ENCODE results near the gene MKS1. TPM values are rescaled to one million over a fixed set of nuclear protein-coding genes. Genes with fewer than 3 reads are reported as not detected.

MKS1 gene
- total RNA-seq, 2 experiments from 2014 or later = 4.6 to 6.4 TPM

GRCh38 chr17:58202859-58203258, 16.2 kb downstream of the MKS1 start:
- H3K9me3 ChIP-seq (ENCODE audit: control insufficient read depth in 1 of 2, insufficient read depth in 1 of 2, low read length in 2 of 2) = no peaks in the 10 kb centered on the region
- intact Hi-C loops (cut with DNase I, micrococcal nuclease) = loop anchor here in 1 of 2 experiments (5.0 kb wide), 1 partner anchor 244 kb away; no protein-coding TSS in a partner anchor
- peaks cover 5% of the 10 kb centered on the region for H3K4me1 ChIP-seq (ENCODE audit: insufficient read depth, low read length)
- Mint-ChIP-seq H3K36me3 (ENCODE audit: low read depth) (peaks cover 17% of the 10 kb centered on the region), H3K4me1 (ENCODE audit: low read depth) (peaks cover 4% of the 10 kb centered on the region), H3K27ac (no peak overlapping the region), H3K27me3 (peaks cover 11% of the 10 kb centered on the region), H3K9me3 (no peaks in the 10 kb centered on the region), H3K4me3 (no peak overlapping the region)
- peaks cover 9% of the 10 kb centered on the region for H3K36me3 ChIP-seq (ENCODE audit: insufficient read depth, low read length)
- POLR2A ChIA-PET = no interaction called here
- H3K27ac ChIP-seq (ENCODE audit: low read depth in 1 of 2, low read length in 2 of 2) = no peak overlapping the region
- DNase-seq (no peak), ATAC-seq (ENCODE audit: poor library complexity) (no peak)
- H3K27me3 ChIP-seq (ENCODE audit: control insufficient read depth in 1 of 2, insufficient read depth in 2 of 2, low read length in 2 of 2) = no peaks in the 10 kb centered on the region
- CTCF ChIA-PET = no interaction called here
- no peak for TF ChIP-seq CTCF (IDR thresholded peaks at IDR 0.05)
- no peak overlapping the region for H3K4me3 ChIP-seq (ENCODE audit: low read length)

GRCh38 chr17:58200024-58200633, 18.9 kb downstream of the MKS1 start:
- ATAC-seq (ENCODE audit: poor library complexity) (peak; percentile 76), DNase-seq (peak; percentile 22 to 73 (median 42))
- H3K4me1 Mint-ChIP-seq (ENCODE audit: low read depth) = peaks cover 4% of the 10 kb centered on the region
- Histone ChIP-seq H3K4me3 (ENCODE audit: low read length) (no peak overlapping the region), H3K9me3 (ENCODE audit: control insufficient read depth in 1 of 2, insufficient read depth in 1 of 2, low read length in 2 of 2) (peaks cover 0 to 4% of the 10 kb centered on the region in 2 experiments), H3K4me1 (ENCODE audit: insufficient read depth, low read length) (peaks cover 5% of the 10 kb centered on the region), H3K36me3 (ENCODE audit: insufficient read depth, low read length) (no peaks in the 10 kb centered on the region), H3K27ac (ENCODE audit: low read depth in 1 of 2, low read length in 2 of 2) (no peak overlapping the region), H3K27me3 (ENCODE audit: control insufficient read depth in 1 of 2, insufficient read depth in 2 of 2, low read length in 2 of 2) (peaks cover 0 to 10% of the 10 kb centered on the region in 2 experiments)
- CTCF ChIA-PET = interaction anchor here (0.8 to 1.8 kb wide), 9 partner anchors 32 to 249 kb away, joined by 3 to 9 read pairs (median 4); partner anchors contain the start of gene RNF43
- no peaks in the 10 kb centered on the region for H3K9me3 Mint-ChIP-seq
- H3K36me3 Mint-ChIP-seq (ENCODE audit: low read depth) = peaks cover 2% of the 10 kb centered on the region
- H3K27me3 Mint-ChIP-seq = peaks cover 23% of the 10 kb centered on the region
- peak; percentile 67 for TF ChIP-seq CTCF (IDR thresholded peaks at IDR 0.05)
- H3K4me3 Mint-ChIP-seq = no peak overlapping the region
- intact Hi-C loops (cut with DNase I, micrococcal nuclease) = loop anchor here in 1 of 2 experiments (5.0 kb wide), 1 partner anchor 247 kb away; no protein-coding TSS in a partner anchor
- POLR2A ChIA-PET = interaction anchor here (0.8 to 1.0 kb wide), 2 partner anchors 20 to 132 kb away, joined by 3 read pairs; no protein-coding TSS in a partner anchor
- no peak overlapping the region for H3K27ac Mint-ChIP-seq

DNA sequence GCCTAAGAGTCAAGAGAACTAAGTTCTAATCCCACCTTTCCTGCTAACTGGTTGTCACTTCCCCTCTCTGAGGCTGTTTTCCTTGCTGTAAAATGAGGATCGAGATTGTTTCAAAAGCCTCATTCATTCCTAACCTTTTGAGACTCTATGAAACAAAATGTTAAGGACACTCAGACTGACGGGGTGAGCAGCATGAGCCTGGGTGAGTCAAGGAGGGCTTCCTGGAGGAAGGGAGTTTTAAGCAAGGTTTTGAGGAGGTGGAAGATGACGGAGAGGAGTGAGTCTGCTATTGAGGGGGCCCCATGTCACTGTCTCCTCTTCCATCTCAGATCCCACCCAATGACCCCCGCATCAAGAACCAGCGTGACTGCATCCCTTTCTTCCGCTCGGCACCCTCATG, 22.4 kb downstream of the MKS1 start:
- ATAC-seq (ENCODE audit: poor library complexity) (no peak), DNase-seq (no peak)
- peaks cover 4% of the 10 kb centered on the region for H3K4me1 Mint-ChIP-seq (ENCODE audit: low read depth)
- POLR2A ChIA-PET = no interaction called here
- intact Hi-C loops (cut with DNase I, micrococcal nuclease) = no loop called here
- no peak for TF ChIP-seq CTCF (IDR thresholded peaks at IDR 0.05)
- Histone ChIP-seq H3K36me3 (ENCODE audit: insufficient read depth, low read length) (no peaks in the 10 kb centered on the region), H3K9me3 (ENCODE audit: control insufficient read depth in 1 of 2, insufficient read depth in 1 of 2, low read length in 2 of 2) (peaks cover 0 to 4% of the 10 kb centered on the region in 2 experiments), H3K27ac (ENCODE audit: low read depth in 1 of 2, low read length in 2 of 2) (no peak overlapping the region), H3K4me1 (ENCODE audit: insufficient read depth, low read length) (peaks cover 5% of the 10 kb centered on the region), H3K27me3 (ENCODE audit: control insufficient read depth in 1 of 2, insufficient read depth in 2 of 2, low read length in 2 of 2) (peaks cover 0 to 12% of the 10 kb centered on the region in 2 experiments), H3K4me3 (ENCODE audit: low read length) (no peak overlapping the region)
- H3K9me3 Mint-ChIP-seq = no peaks in the 10 kb centered on the region
- H3K27ac Mint-ChIP-seq = no peak overlapping the region
- peaks cover 23% of the 10 kb centered on the region for H3K27me3 Mint-ChIP-seq
- H3K4me3 Mint-ChIP-seq = no peak overlapping the region
- no peaks in the 10 kb centered on the region for H3K36me3 Mint-ChIP-seq (ENCODE audit: low read depth)
- CTCF ChIA-PET = no interaction called here
